H9 (cell line): Measurements from ENCODE around the gene LPAR1. TPM values are rescaled to one million over a fixed set of nuclear protein-coding genes. Genes with fewer than 3 reads are reported as not detected.

Source experiments
- DNase-seq: peaks from one replicate; pipeline ENCODE4 v3.0.0-alpha.2; 2017
- H2AFZ ChIP-seq: one replicate; pipeline ENCODE4 v1.6.1; 2013; ENCODE audit warnings: mild to moderate bottlenecking, low read length, control low read depth, moderate library complexity
- H2AK5ac ChIP-seq: 2 replicates; pipeline ENCODE4 v1.6.1; 2013; ENCODE audit warnings: low read length, control low read depth, mixed read lengths; ENCODE audit not compliant: insufficient read length
- H2BK120ac ChIP-seq: one replicate; pipeline ENCODE4 v1.6.1; 2013; ENCODE audit warnings: low read depth, mild to moderate bottlenecking, low read length, control low read depth, inconsistent platforms; ENCODE audit not compliant: poor library complexity, severe bottlenecking
- H2BK12ac ChIP-seq: 2 replicates; pipeline ENCODE4 v1.6.1; 2013; ENCODE audit warnings: low read length, control low read depth, mixed read lengths, low read depth; ENCODE audit not compliant: insufficient read length
- H2BK15ac ChIP-seq: 2 replicates; pipeline ENCODE4 v1.6.1; 2013; ENCODE audit warnings: low read depth, low read length, control low read depth
- H2BK20ac ChIP-seq: one replicate; pipeline ENCODE4 v1.6.1; 2013; ENCODE audit warnings: low read depth, mild to moderate bottlenecking, low read length, control low read depth, inconsistent platforms; ENCODE audit not compliant: poor library complexity, severe bottlenecking
- H2BK5ac ChIP-seq: 2 replicates; pipeline ENCODE4 v1.6.1; 2013; ENCODE audit warnings: low read length, control low read depth, mixed read lengths; ENCODE audit not compliant: insufficient read length
- H3K14ac ChIP-seq: 2 replicates; pipeline ENCODE4 v1.6.1; 2013; ENCODE audit warnings: low read length, control low read depth; ENCODE audit not compliant: insufficient read depth
- H3K18ac ChIP-seq: 2 replicates; pipeline ENCODE4 v1.6.1; 2013; ENCODE audit warnings: low read depth, mild to moderate bottlenecking, mixed read lengths, low read length, control low read depth; ENCODE audit not compliant: insufficient read length
- H3K23ac ChIP-seq: 2 replicates; pipeline ENCODE4 v1.6.1; 2013; ENCODE audit warnings: low read length, control low read depth, mixed read lengths, low read depth; ENCODE audit not compliant: insufficient read length
- H3K23me2 ChIP-seq: 2 replicates; pipeline ENCODE4 v1.6.1; 2013; ENCODE audit warnings: low read depth, mild to moderate bottlenecking, mixed read lengths, low read length, control low read depth; ENCODE audit not compliant: insufficient read length, poor library complexity, severe bottlenecking
- H3K27ac ChIP-seq: 2 replicates; pipeline ENCODE4 v1.5.1; 2013; ENCODE audit warnings: low read length, control low read depth, mixed read lengths, low read depth; ENCODE audit not compliant: insufficient read length
- H3K27me3 ChIP-seq: 2 replicates; pipeline ENCODE4 v1.6.1; 2013; ENCODE audit warnings: low read length, control low read depth, inconsistent platforms; ENCODE audit not compliant: insufficient read depth
- H3K4ac ChIP-seq: 2 replicates; pipeline ENCODE4 v1.6.1; 2013; ENCODE audit warnings: low read depth, mild to moderate bottlenecking, control low read depth, inconsistent platforms, low read length, moderate library complexity
- H3K4me1 ChIP-seq: 2 replicates; pipeline ENCODE4 v1.6.1; 2013; ENCODE audit warnings: low read length, control low read depth, inconsistent platforms; ENCODE audit not compliant: insufficient read depth
- H3K4me2 ChIP-seq: 2 replicates; pipeline ENCODE4 v1.6.1; 2013; ENCODE audit warnings: low read length, control low read depth, mixed read lengths; ENCODE audit not compliant: insufficient read length, insufficient read depth
- H3K56ac ChIP-seq: 2 replicates; pipeline ENCODE4 v1.6.1; 2013; ENCODE audit warnings: low read depth, mild to moderate bottlenecking, mixed read lengths, low read length, control low read depth; ENCODE audit not compliant: insufficient read length
- H3K79me1 ChIP-seq: 2 replicates; pipeline ENCODE4 v1.6.1; 2013; ENCODE audit warnings: low read depth, mild to moderate bottlenecking, moderate library complexity, low read length, control low read depth, inconsistent platforms; ENCODE audit not compliant: insufficient read depth, poor library complexity, severe bottlenecking
- H3K79me2 ChIP-seq: 2 replicates; pipeline ENCODE4 v1.6.1; 2013; ENCODE audit warnings: low read length, control low read depth, inconsistent platforms; ENCODE audit not compliant: insufficient read depth
- H3K9ac ChIP-seq: 2 replicates; pipeline ENCODE4 v1.6.1; 2013; ENCODE audit warnings: low read length, control low read depth, mixed read lengths; ENCODE audit not compliant: insufficient read length; ENCODE audit errors: extremely low read depth
- H3K9me3 ChIP-seq: one replicate; pipeline ENCODE4 v1.6.1; 2013; ENCODE audit warnings: low read depth, low read length, inconsistent platforms; ENCODE audit not compliant: control insufficient read depth
- H3T11ph ChIP-seq: one replicate; pipeline ENCODE4 v1.6.1; 2013; ENCODE audit warnings: mild to moderate bottlenecking, low read length, control low read depth, inconsistent platforms
- H4K20me1 ChIP-seq: one replicate; pipeline ENCODE4 v1.6.1; 2013; ENCODE audit not compliant: control insufficient read depth, insufficient read length, insufficient read depth
- H4K5ac ChIP-seq: 2 replicates; pipeline ENCODE4 v1.6.1; 2013; ENCODE audit warnings: low read depth, mild to moderate bottlenecking, mixed read lengths, low read length, control low read depth; ENCODE audit not compliant: insufficient read length
- H4K8ac ChIP-seq: replicated peaks from 2 replicates; pipeline ENCODE4 v1.6.1; 2013; ENCODE audit warnings: low read length, control low read depth, mixed read lengths, low read depth; ENCODE audit not compliant: insufficient read length
- H4K91ac ChIP-seq: 2 replicates; pipeline ENCODE4 v1.6.1; 2013; ENCODE audit warnings: low read depth, mild to moderate bottlenecking, moderate library complexity, mixed read lengths, low read length, control low read depth; ENCODE audit not compliant: insufficient read length
- H3K27ac Mint-ChIP-seq, 3 experiments: 2 replicates in 2 of 3; 3 replicates in 1 of 3; pipeline ENCODE4 v1.8.0; 2020 to 2021; ENCODE audit warnings: mixed read lengths in 3 of 3, mild to moderate bottlenecking in 1 of 3, moderate library complexity in 1 of 3
- H3K27me3 Mint-ChIP-seq: 2 replicates; pipeline ENCODE4 v1.8.0; 2021; ENCODE audit warnings: low read depth, mild to moderate bottlenecking, moderate library complexity, mixed read lengths
- H3K36me3 Mint-ChIP-seq, 3 experiments: 2 replicates in 2 of 3; 3 replicates in 1 of 3; pipeline ENCODE4 v1.8.0; 2020 to 2021; ENCODE audit warnings: low read depth in 3 of 3, mixed read lengths in 3 of 3; ENCODE audit not compliant: insufficient read depth in 1 of 3
- H3K4me1 Mint-ChIP-seq, 2 experiments: 2 replicates each; pipeline ENCODE4 v1.8.0; 2020; ENCODE audit warnings: mixed read lengths in 2 of 2
- H3K4me3 Mint-ChIP-seq, 2 experiments: 2 replicates in 1 of 2; 3 replicates in 1 of 2; pipeline ENCODE4 v1.8.0; 2020 to 2021; ENCODE audit warnings: mild to moderate bottlenecking in 2 of 2, mixed read lengths in 2 of 2, moderate library complexity in 1 of 2
- H3K9me3 Mint-ChIP-seq, 2 experiments: 2 replicates in 1 of 2; 3 replicates in 1 of 2; pipeline ENCODE4 v1.8.0; 2020; ENCODE audit warnings: mild to moderate bottlenecking in 2 of 2, mixed read lengths in 2 of 2, moderate library complexity in 1 of 2
- WGBS: extraction: QIAGEN DNeasy Blood & Tissue Kit; methylation state at CpG from one replicate; pipeline ENCODE4 v1.1.7; 2013; ENCODE audit warnings: missing lambda C conversion rate, low lambda C conversion rate, mixed read lengths; ENCODE audit not compliant: insufficient read length; ENCODE audit errors: extremely low coverage; 5-methylcytosine and 5-hydroxymethylcytosine counted together
- total RNA-seq: library from RNA; stranded (reverse); gene quantifications from 2 replicates; pipeline ENCODE4 v1.2.1, GENCODE V29; 2021
- TF ChIP-seq, protein P1 (sequence below): fragments of 200-600 bp; sonication (generic); conservative IDR thresholded peaks from 3 replicates; pipeline ENCODE4 v1.8.0; 2021; ENCODE audit warnings: antibody characterized with exemption, mild to moderate bottlenecking

Gene LPAR1
- total RNA-seq, 1 experiment from 2014 or later, result 1.3 TPM

DNA sequence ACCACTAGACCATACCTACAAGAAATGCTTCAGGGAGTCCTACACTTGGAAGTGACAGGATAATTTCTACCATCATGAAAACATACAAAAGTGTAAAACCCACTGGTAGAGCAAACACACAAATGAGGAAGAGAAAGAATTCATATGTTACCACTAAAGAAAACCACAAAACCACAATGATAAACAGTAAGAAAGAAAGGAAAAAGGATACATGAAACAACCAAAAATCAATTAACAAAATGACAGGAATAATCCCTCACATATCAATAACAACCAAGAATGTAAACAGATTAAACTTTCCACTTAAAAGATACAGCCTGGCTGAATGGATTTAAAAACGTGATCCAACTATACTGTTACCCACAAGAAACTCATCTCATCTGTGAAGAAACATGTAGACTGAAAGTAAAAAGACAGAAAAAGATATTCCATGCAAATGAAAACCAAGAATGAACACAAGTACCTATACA is 83.4 kb downstream of the LPAR1 start:
- Histone ChIP-seq H3K79me2 (no peaks in the 10 kb centered on the region), H3K9ac (no peak overlapping the region), H3K23ac (no peak overlapping the region), H3K14ac (no peak overlapping the region), H3K27me3 (no peaks in the 10 kb centered on the region), H2BK5ac (no peak overlapping the region), H4K5ac (no peak overlapping the region), H3K4ac (no peak overlapping the region), H2BK120ac (no peak overlapping the region), H4K8ac (no peak overlapping the region), H3K4me1 (no peaks in the 10 kb centered on the region), H2AK5ac (no peak overlapping the region), H3K56ac (no peak overlapping the region), H4K20me1 (no peaks in the 10 kb centered on the region), H2BK15ac (no peak overlapping the region), H2BK20ac (no peak overlapping the region), H3K27ac (no peak overlapping the region), H4K91ac (no peak overlapping the region), H2AFZ (no peak overlapping the region), H3K79me1 (no peaks in the 10 kb centered on the region), H3K18ac (no peak overlapping the region), H3T11ph (no peak overlapping the region), H2BK12ac (no peak overlapping the region), H3K4me2 (no peak overlapping the region), H3K23me2 (no peaks in the 10 kb centered on the region), H3K9me3 (no peaks in the 10 kb centered on the region)
- WGBS, result no CpG with 5 or more reads among the region's 1 CpG
- Mint-ChIP-seq H3K36me3 (peaks cover 6 to 18% (median 7%) of the 10 kb centered on the region in 3 experiments; a peak in 6 of 7 replicates), H3K27me3 (no peaks in the 10 kb centered on the region), H3K27ac (no peak overlapping the region), H3K9me3 (peaks cover 16 to 17% of the 10 kb centered on the region in 2 experiments), H3K4me1 (peaks cover 4 to 16% of the 10 kb centered on the region in 2 experiments; a peak in 3 of 4 replicates), H3K4me3 (no peak overlapping the region)
- no peak for DNase-seq
- TF ChIP-seq, protein P1, sequence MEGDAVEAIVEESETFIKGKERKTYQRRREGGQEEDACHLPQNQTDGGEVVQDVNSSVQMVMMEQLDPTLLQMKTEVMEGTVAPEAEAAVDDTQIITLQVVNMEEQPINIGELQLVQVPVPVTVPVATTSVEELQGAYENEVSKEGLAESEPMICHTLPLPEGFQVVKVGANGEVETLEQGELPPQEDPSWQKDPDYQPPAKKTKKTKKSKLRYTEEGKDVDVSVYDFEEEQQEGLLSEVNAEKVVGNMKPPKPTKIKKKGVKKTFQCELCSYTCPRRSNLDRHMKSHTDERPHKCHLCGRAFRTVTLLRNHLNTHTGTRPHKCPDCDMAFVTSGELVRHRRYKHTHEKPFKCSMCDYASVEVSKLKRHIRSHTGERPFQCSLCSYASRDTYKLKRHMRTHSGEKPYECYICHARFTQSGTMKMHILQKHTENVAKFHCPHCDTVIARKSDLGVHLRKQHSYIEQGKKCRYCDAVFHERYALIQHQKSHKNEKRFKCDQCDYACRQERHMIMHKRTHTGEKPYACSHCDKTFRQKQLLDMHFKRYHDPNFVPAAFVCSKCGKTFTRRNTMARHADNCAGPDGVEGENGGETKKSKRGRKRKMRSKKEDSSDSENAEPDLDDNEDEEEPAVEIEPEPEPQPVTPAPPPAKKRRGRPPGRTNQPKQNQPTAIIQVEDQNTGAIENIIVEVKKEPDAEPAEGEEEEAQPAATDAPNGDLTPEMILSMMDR, result no peak
